ENCODE measurements around the gene EDDM13.

EDDM13 gene

GRCh38 chr19:56356944-56357343, 84.4 kb downstream of the EDDM13 start:
- TF ChIP-seq POLR2A (IDR thresholded peaks at IDR 0.05; ENCODE audit: low read depth, low read length), result no peak
- FAIRE-seq (no peak), DNase-seq (ENCODE audit: insufficient read length, low spot score) (no peak)
